Hepatocyte (in vitro differentiated cells): ENCODE measurements around the gene MYADML2. TPM values are rescaled to one million over a fixed set of nuclear protein-coding genes. Genes with fewer than 3 reads are reported as not detected.

Experiments
- DNase-seq: peaks from one replicate; pipeline ENCODE4 v3.0.0-alpha.2; 2016; ENCODE audit warnings: low spot score
- H2AFZ ChIP-seq: fragments of 200-600 bp; sonication (generic); 2 replicates; pipeline ENCODE4 v1.6.0; 2016; ENCODE audit warnings: antibody characterized with exemption, mild to moderate bottlenecking
- H3K27ac ChIP-seq: fragments of 200-600 bp; sonication (generic); 2 replicates; pipeline ENCODE4 v1.5.1; 2016; ENCODE audit warnings: mild to moderate bottlenecking
- H3K27me3 ChIP-seq: fragments of 200-600 bp; sonication (generic); 2 replicates; pipeline ENCODE4 v1.6.1; 2016
- H3K36me3 ChIP-seq: fragments of 200-600 bp; sonication (generic); replicated peaks from 2 replicates; pipeline ENCODE4 v1.5.1; 2016; ENCODE audit warnings: low read depth; ENCODE audit not compliant: insufficient read depth
- H3K4me1 ChIP-seq: fragments of 200-600 bp; sonication (generic); 2 replicates; pipeline ENCODE4 v1.5.1; 2016; ENCODE audit warnings: mild to moderate bottlenecking, moderate library complexity; ENCODE audit not compliant: insufficient read depth
- H3K4me2 ChIP-seq: fragments of 200-600 bp; sonication (generic); 2 replicates; pipeline ENCODE4 v1.6.0; 2016
- H3K4me3 ChIP-seq: fragments of 200-600 bp; sonication (generic); 2 replicates; pipeline ENCODE4 v1.5.1; 2016; ENCODE audit warnings: mild to moderate bottlenecking
- H3K79me2 ChIP-seq: fragments of 200-600 bp; sonication (generic); 2 replicates; pipeline ENCODE4 v1.6.0; 2017; ENCODE audit warnings: mild to moderate bottlenecking
- H3K9me2 ChIP-seq: fragments of 200-600 bp; sonication (generic); replicated peaks from 2 replicates; pipeline ENCODE4 v1.6.0; 2017; ENCODE audit warnings: mild to moderate bottlenecking; ENCODE audit not compliant: insufficient read depth
- H3K9me3 ChIP-seq: fragments of 200-600 bp; sonication (generic); 2 replicates; pipeline ENCODE4 v1.5.1; 2016; ENCODE audit warnings: low read depth, mild to moderate bottlenecking
- H4K20me1 ChIP-seq: fragments of 200-600 bp; sonication (generic); 2 replicates; pipeline ENCODE4 v1.6.0; 2016; ENCODE audit warnings: mild to moderate bottlenecking; ENCODE audit not compliant: insufficient read depth, poor library complexity, severe bottlenecking
- EZH2 ChIP-seq: fragments of 200-600 bp; sonication (generic); IDR thresholded peaks from 2 replicates; pipeline ENCODE4 v1.6.1; 2016; ENCODE audit warnings: antibody characterized with exemption, mild to moderate bottlenecking, borderline replicate concordance
- EZH2phosphoT487 ChIP-seq: fragments of 200-600 bp; sonication (generic); IDR thresholded peaks from one replicate; pipeline ENCODE4 v1.6.1; 2018; ENCODE audit warnings: antibody characterized with exemption, mild to moderate bottlenecking, low read depth, moderate library complexity; ENCODE audit not compliant: unreplicated experiment, severe bottlenecking
- WGBS: methylation state at CpG from one replicate; pipeline ENCODE4 v1.1.6; 2016; ENCODE audit warnings: low lambda C conversion rate; ENCODE audit errors: missing lambda C conversion rate; 5-methylcytosine and 5-hydroxymethylcytosine counted together
- polyA plus RNA-seq: library from polyadenylated mRNA; unstranded; fragments of >200 nt; fragmentation: Nextera tagmentation; extraction: Ambion mirVana; gene quantifications from 2 replicates; pipeline ENCODE4 v1.2.1, GENCODE V29; 2016
- total RNA-seq: library from RNA; depleted of rRNA; stranded (reverse); fragments of >200 nt; gene quantifications from 2 replicates; pipeline ENCODE4 v1.2.3, GENCODE V29; 2014
- TF ChIP-seq, protein P1 (sequence below): fragments of 200-600 bp; sonication (generic); IDR thresholded peaks from 2 replicates; pipeline ENCODE4 v1.5.1; 2016; ENCODE audit warnings: antibody characterized with exemption, mild to moderate bottlenecking; ENCODE audit not compliant: poor library complexity

The MYADML2 gene
- total and polyA plus RNA-seq, 2 experiments from 2014 or later, result 0.06 TPM; not detected in 1

DNA sequence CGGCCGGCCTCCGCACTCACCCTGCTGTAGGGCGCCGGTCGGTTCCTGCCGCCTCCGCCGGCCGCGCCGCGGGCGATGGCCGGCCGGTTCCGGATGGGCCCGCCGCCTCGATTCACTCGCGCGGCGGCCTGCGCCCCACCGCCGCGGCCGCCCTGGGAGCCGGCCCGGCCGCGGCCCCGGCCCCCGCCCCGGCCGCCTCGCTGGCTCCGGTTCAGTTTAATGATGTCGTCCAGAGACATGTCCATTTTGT, 55.8 kb downstream of the MYADML2 start:
- Histone ChIP-seq H3K27me3 (no peaks in the 10 kb centered on the region), H3K4me3 (peak overlapping the region; percentile 87), H3K9me3 (no peaks in the 10 kb centered on the region), H3K36me3 (no peaks in the 10 kb centered on the region), H2AFZ (no peak overlapping the region), H3K79me2 (peaks cover 55% of the 10 kb centered on the region), H4K20me1 (no peaks in the 10 kb centered on the region), H3K27ac (peak overlapping the region; percentile 93), H3K4me1 (peaks cover 6% of the 10 kb centered on the region), H3K9me2 (no peaks in the 10 kb centered on the region), H3K4me2 (peak overlapping the region; percentile 92)
- no peak for DNase-seq
- WGBS, result 4% methylated on average over 35 of the region's 40 CpGs
- TF ChIP-seq EZH2 (no peak), EZH2phosphoT487 (no peak)
- TF ChIP-seq, protein P1, sequence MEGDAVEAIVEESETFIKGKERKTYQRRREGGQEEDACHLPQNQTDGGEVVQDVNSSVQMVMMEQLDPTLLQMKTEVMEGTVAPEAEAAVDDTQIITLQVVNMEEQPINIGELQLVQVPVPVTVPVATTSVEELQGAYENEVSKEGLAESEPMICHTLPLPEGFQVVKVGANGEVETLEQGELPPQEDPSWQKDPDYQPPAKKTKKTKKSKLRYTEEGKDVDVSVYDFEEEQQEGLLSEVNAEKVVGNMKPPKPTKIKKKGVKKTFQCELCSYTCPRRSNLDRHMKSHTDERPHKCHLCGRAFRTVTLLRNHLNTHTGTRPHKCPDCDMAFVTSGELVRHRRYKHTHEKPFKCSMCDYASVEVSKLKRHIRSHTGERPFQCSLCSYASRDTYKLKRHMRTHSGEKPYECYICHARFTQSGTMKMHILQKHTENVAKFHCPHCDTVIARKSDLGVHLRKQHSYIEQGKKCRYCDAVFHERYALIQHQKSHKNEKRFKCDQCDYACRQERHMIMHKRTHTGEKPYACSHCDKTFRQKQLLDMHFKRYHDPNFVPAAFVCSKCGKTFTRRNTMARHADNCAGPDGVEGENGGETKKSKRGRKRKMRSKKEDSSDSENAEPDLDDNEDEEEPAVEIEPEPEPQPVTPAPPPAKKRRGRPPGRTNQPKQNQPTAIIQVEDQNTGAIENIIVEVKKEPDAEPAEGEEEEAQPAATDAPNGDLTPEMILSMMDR, result no peak

DNA sequence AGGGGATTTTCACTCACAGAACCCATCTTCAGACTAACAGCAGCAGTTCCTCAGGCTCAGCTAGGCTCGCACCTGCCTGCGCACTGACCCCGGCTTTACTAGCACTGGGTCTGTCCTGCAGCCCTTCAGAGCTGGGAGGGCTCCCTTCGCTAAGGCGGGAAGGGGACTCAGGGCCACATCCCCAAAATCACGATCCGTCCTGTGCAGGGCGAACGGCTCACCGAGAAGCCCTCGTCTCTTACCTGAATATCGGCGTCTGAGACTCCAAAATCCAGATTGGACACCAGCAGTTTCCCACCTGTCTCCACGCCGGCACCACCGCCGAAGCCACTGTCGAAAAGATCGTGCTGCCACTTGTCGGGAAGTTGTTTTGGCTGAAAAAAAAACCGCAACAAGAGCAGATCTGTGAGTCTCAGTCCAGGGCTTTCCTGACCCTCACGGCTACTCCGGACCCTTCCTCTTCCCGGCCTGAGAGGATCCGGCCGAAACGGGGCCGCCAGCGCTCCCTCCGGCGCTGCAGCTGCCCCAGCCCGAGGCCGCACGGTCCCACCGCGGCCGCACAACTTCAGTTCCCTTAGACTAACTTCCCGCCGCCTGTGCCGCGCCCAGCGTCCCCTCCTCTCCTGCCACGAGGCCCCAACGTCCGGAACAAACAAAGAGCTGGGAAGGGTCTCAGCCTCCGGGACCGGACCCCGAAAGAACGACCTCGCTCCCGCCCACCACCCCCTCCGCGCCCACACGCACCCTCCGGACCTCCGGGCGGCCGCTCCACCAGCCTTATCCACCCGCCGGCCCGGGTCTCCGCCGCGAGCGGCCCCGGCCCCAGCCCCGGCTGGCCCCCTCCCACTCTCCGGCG, 56.4 kb downstream of the MYADML2 start:
- no peaks in the 10 kb centered on the region for H3K9me2 ChIP-seq
- WGBS, result 27% methylated on average over 33 of the region's 69 CpGs
- peaks cover 6% of the 10 kb centered on the region for H3K4me1 ChIP-seq
- no peaks in the 10 kb centered on the region for H4K20me1 ChIP-seq
- peaks cover 55% of the 10 kb centered on the region for H3K79me2 ChIP-seq
- TF ChIP-seq EZH2 (no peak), EZH2phosphoT487 (no peak)
- TF ChIP-seq, protein P1, result no peak
- H3K36me3 ChIP-seq, result no peaks in the 10 kb centered on the region
- no peak overlapping the region for H2AFZ ChIP-seq
- H3K9me3 ChIP-seq, result no peaks in the 10 kb centered on the region
- DNase-seq, result peak; percentile 50
- peak overlapping the region; percentile 87 for H3K4me3 ChIP-seq
- H3K27me3 ChIP-seq, result no peaks in the 10 kb centered on the region
- H3K27ac ChIP-seq, result peak overlapping the region; percentile 93
- peak overlapping the region; percentile 92 for H3K4me2 ChIP-seq

Other genes starting within 250 kb of the MYADML2 start
- gene MRPL12, start 243.9 kb downstream of the MYADML2 start, total RNA-seq, result 24.5 and 37.0 TPM in 2 replicates
- gene MRPL12, start 243.9 kb downstream of the MYADML2 start, polyA plus RNA-seq, result 94.6 and 96.1 TPM in 2 replicates
- gene SLC25A10, start 234.9 kb downstream of the MYADML2 start, total RNA-seq, result 27.5 and 31.3 TPM in 2 replicates
- gene SLC25A10, start 234.9 kb downstream of the MYADML2 start, polyA plus RNA-seq, result 34.8 and 53.2 TPM in 2 replicates
- 2.4 and 2.9 TPM in 2 replicates for gene GCGR, start 143.1 kb downstream of the MYADML2 start, total RNA-seq
- 2.5 and 3.8 TPM in 2 replicates for gene GCGR, start 143.1 kb downstream of the MYADML2 start, polyA plus RNA-seq
- gene MCRIP1, start 113.9 kb downstream of the MYADML2 start, total RNA-seq, result 63.3 and 66.1 TPM in 2 replicates
- gene MCRIP1, start 113.9 kb downstream of the MYADML2 start, polyA plus RNA-seq, result 118 and 138 TPM in 2 replicates
- not detected in 2 replicates for gene PPP1R27, start 112.2 kb downstream of the MYADML2 start, total RNA-seq
- gene PPP1R27, start 112.2 kb downstream of the MYADML2 start, polyA plus RNA-seq, result 0.56 and 0.72 TPM in 2 replicates
- gene P4HB, start 86.7 kb downstream of the MYADML2 start, total RNA-seq, result 1,163 and 1,316 TPM in 2 replicates
- 1,233 and 1,240 TPM in 2 replicates for gene P4HB, start 86.7 kb downstream of the MYADML2 start, polyA plus RNA-seq
- 57.0 and 80.7 TPM in 2 replicates for gene ARHGDIA, start 75.9 kb downstream of the MYADML2 start, total RNA-seq
- 295 and 311 TPM in 2 replicates for gene ARHGDIA, start 75.9 kb downstream of the MYADML2 start, polyA plus RNA-seq
- gene ALYREF, start 55.6 kb downstream of the MYADML2 start, total RNA-seq, result 50.9 and 55.3 TPM in 2 replicates
- gene ALYREF, start 55.6 kb downstream of the MYADML2 start, polyA plus RNA-seq, result 96.4 and 106 TPM in 2 replicates
- 129 and 155 TPM in 2 replicates for gene ANAPC11, start 55.5 kb downstream of the MYADML2 start, total RNA-seq
- 307 and 345 TPM in 2 replicates for gene ANAPC11, start 55.5 kb downstream of the MYADML2 start, polyA plus RNA-seq
- 0.47 and 2.6 TPM in 2 replicates for gene NPB, start 45.0 kb downstream of the MYADML2 start, total RNA-seq
- gene NPB, start 45.0 kb downstream of the MYADML2 start, polyA plus RNA-seq, result 2.2 and 3.2 TPM in 2 replicates
- 81.1 and 84.7 TPM in 2 replicates for gene PCYT2, start 35.8 kb downstream of the MYADML2 start, total RNA-seq
- gene PCYT2, start 35.8 kb downstream of the MYADML2 start, polyA plus RNA-seq, result 124 and 126 TPM in 2 replicates
- gene SIRT7, start 29.1 kb downstream of the MYADML2 start, total RNA-seq, result 16.5 and 18.6 TPM in 2 replicates
- gene SIRT7, start 29.1 kb downstream of the MYADML2 start, polyA plus RNA-seq, result 35.2 and 36.0 TPM in 2 replicates
- gene MAFG, start 19.5 kb downstream of the MYADML2 start, total RNA-seq, result 18.1 and 21.3 TPM in 2 replicates
- 28.5 and 37.4 TPM in 2 replicates for gene MAFG, start 19.5 kb downstream of the MYADML2 start, polyA plus RNA-seq
- 109 and 113 TPM in 2 replicates for gene PYCR1, start 9.9 kb downstream of the MYADML2 start, total RNA-seq
- 149 and 162 TPM in 2 replicates for gene PYCR1, start 9.9 kb downstream of the MYADML2 start, polyA plus RNA-seq
- 1.0 and 1.8 TPM in 2 replicates for gene NOTUM, start 14.0 kb upstream of the MYADML2 start, total RNA-seq
- gene NOTUM, start 14.0 kb upstream of the MYADML2 start, polyA plus RNA-seq, result 1.2 and 4.7 TPM in 2 replicates
- gene ASPSCR1, start 30.4 kb upstream of the MYADML2 start, total RNA-seq, result 27.5 and 28.4 TPM in 2 replicates
- gene ASPSCR1, start 30.4 kb upstream of the MYADML2 start, polyA plus RNA-seq, result 45.9 and 56.8 TPM in 2 replicates
- gene CENPX, start 75.6 kb upstream of the MYADML2 start, total RNA-seq, result 58.2 and 64.5 TPM in 2 replicates
- gene CENPX, start 75.6 kb upstream of the MYADML2 start, polyA plus RNA-seq, result 83.2 and 84.3 TPM in 2 replicates
- gene LRRC45, start 76.1 kb upstream of the MYADML2 start, total RNA-seq, result 12.8 and 15.5 TPM in 2 replicates
- gene LRRC45, start 76.1 kb upstream of the MYADML2 start, polyA plus RNA-seq, result 14.7 and 17.2 TPM in 2 replicates
- gene RAC3, start 84.4 kb upstream of the MYADML2 start, total RNA-seq, result 11.8 and 13.7 TPM in 2 replicates
- gene RAC3, start 84.4 kb upstream of the MYADML2 start, polyA plus RNA-seq, result 5.2 and 5.5 TPM in 2 replicates
- gene DCXR, start 90.5 kb upstream of the MYADML2 start, total RNA-seq, result 118 and 125 TPM in 2 replicates
- gene DCXR, start 90.5 kb upstream of the MYADML2 start, polyA plus RNA-seq, result 185 and 207 TPM in 2 replicates
- gene RFNG, start 104.6 kb upstream of the MYADML2 start, total RNA-seq, result 39.6 and 43.2 TPM in 2 replicates
- gene RFNG, start 104.6 kb upstream of the MYADML2 start, polyA plus RNA-seq, result 109 and 118 TPM in 2 replicates
- gene GPS1, start 104.7 kb upstream of the MYADML2 start, total RNA-seq, result 101 and 124 TPM in 2 replicates
- 160 and 167 TPM in 2 replicates for gene GPS1, start 104.7 kb upstream of the MYADML2 start, polyA plus RNA-seq
- 71.5 and 71.9 TPM in 2 replicates for gene DUS1L, start 118.6 kb upstream of the MYADML2 start, total RNA-seq
- gene DUS1L, start 118.6 kb upstream of the MYADML2 start, polyA plus RNA-seq, result 160 and 202 TPM in 2 replicates
- 67.2 and 118 TPM in 2 replicates for gene FASN, start 151.0 kb upstream of the MYADML2 start, total RNA-seq
- gene FASN, start 151.0 kb upstream of the MYADML2 start, polyA plus RNA-seq, result 71.5 and 77.6 TPM in 2 replicates